GM19043 (cell line): Measurements from ENCODE around the gene ARMS2.

ENCODE experiments used
- ATAC-seq: cut with Tn5 transposase; IDR thresholded peaks from one replicate; pipeline ENCODE4 v1.9.1; 2021; ENCODE audit warnings: low read depth; ENCODE audit not compliant: unreplicated experiment

The ARMS2 gene

GRCh38 chr10:122468926-122469781, 14.7 kb downstream of the ARMS2 start:
- ATAC-seq, result no peak

GRCh38 chr10:122469848-122470247, 15.4 kb downstream of the ARMS2 start:
- ATAC-seq, result no peak

GRCh38 chr10:122471531-122472177, 17.2 kb downstream of the ARMS2 start:
- ATAC-seq, result no peak

GRCh38 chr10:122473116-122473515, 18.7 kb downstream of the ARMS2 start:
- ATAC-seq, result no peak

GRCh38 chr10:122474131-122474818, 19.8 kb downstream of the ARMS2 start:
- no peak for ATAC-seq

- ATAC-seq, result no peak
Measured at GRCh38 chr10:122475100-122475499, 20.6 kb downstream of the ARMS2 start.

GRCh38 chr10:122475591-122476332, 21.3 kb downstream of the ARMS2 start:
- ATAC-seq, result no peak

- ATAC-seq, result no peak
Measured at GRCh38 chr10:122476333-122476695, 21.9 kb downstream of the ARMS2 start.

GRCh38 chr10:122477436-122477835, 23.0 kb downstream of the ARMS2 start:
- no peak for ATAC-seq

- ATAC-seq, result no peak
Measured at GRCh38 chr10:122478971-122479370, 24.5 kb downstream of the ARMS2 start.

GRCh38 chr10:122480146-122480833, 25.8 kb downstream of the ARMS2 start:
- ATAC-seq, result no peak

- ATAC-seq, result no peak
Measured at GRCh38 chr10:122481296-122482056, 27.0 kb downstream of the ARMS2 start.

- ATAC-seq, result no peak
Measured at GRCh38 chr10:122484276-122485060, 30.0 kb downstream of the ARMS2 start.

GRCh38 chr10:122485670-122486069, 31.2 kb downstream of the ARMS2 start:
- no peak for ATAC-seq

- ATAC-seq, result no peak
Measured at GRCh38 chr10:122486406-122487080, 32.1 kb downstream of the ARMS2 start.

GRCh38 chr10:122487174-122487765, 32.8 kb downstream of the ARMS2 start:
- ATAC-seq, result no peak

GRCh38 chr10:122490268-122490667, 35.8 kb downstream of the ARMS2 start:
- no peak for ATAC-seq
